ENCODE data around the gene NET1. TPM values are rescaled to one million over a fixed set of nuclear protein-coding genes. Genes with fewer than 3 reads are reported as not detected.

NET1 gene
- total RNA-seq, 4 donors from 2014 or later: 50.9 to 151 (median 112) TPM

- Histone ChIP-seq H3K36me3 (no peaks in the 10 kb centered on the region), H3K27me3 (no peaks in the 10 kb centered on the region), H3K4me1 (no peaks in the 10 kb centered on the region), H3K27ac (no peak overlapping the region), H3K9me3 (no peaks in the 10 kb centered on the region), H3K4me3 (replicated peaks in 1 of 3) (no peak overlapping the region)
- WGBS, 2 donors: 96 to 98% methylated on average over 1 of the region's 1 CpG
- no peak for DNase-seq
- intact Hi-C loops (cut with DNase I): no loop called here
- TF ChIP-seq POLR2A (IDR thresholded peaks at IDR 0.05) (no peak), CTCF (IDR thresholded peaks at IDR 0.05) (no peak)
These were observed 21.7 kb upstream of the NET1 start for GRCh38 chr10:5390607-5391205.

GRCh38 chr10:5391790-5392189 lies 20.6 kb upstream of the NET1 start:
- DNase-seq: no peak
- no peaks in the 10 kb centered on the region for H3K27me3 ChIP-seq
- no peaks in the 10 kb centered on the region for H3K9me3 ChIP-seq
- no peak overlapping the region for H3K27ac ChIP-seq
- H3K4me3 ChIP-seq (replicated peaks in 1 of 3): no peak overlapping the region
- no peaks in the 10 kb centered on the region for H3K36me3 ChIP-seq
- intact Hi-C loops (cut with DNase I): no loop called here
- peaks cover 0 to under 1% of the 10 kb centered on the region in 2 donors for H3K4me1 ChIP-seq
- TF ChIP-seq CTCF (IDR thresholded peaks at IDR 0.05) (no peak), POLR2A (IDR thresholded peaks at IDR 0.05) (no peak)
- WGBS, 2 donors: 86 to 89% methylated on average over 3 of the region's 3 CpGs

GRCh38 chr10:5393529-5393928 lies 18.8 kb upstream of the NET1 start:
- Histone ChIP-seq H3K27me3 (no peaks in the 10 kb centered on the region), H3K36me3 (no peaks in the 10 kb centered on the region), H3K4me3 (replicated peaks in 1 of 3) (no peak overlapping the region), H3K4me1 (peaks cover 0 to 3% of the 10 kb centered on the region in 2 donors), H3K9me3 (no peaks in the 10 kb centered on the region), H3K27ac (no peak overlapping the region)
- no peak for TF ChIP-seq POLR2A (IDR thresholded peaks at IDR 0.05)
- intact Hi-C loops (cut with DNase I): no loop called here
- WGBS, 2 donors: 87 to 93% methylated on average over 10 to 14 of the region's 14 CpGs
- no peak for DNase-seq

- H3K27me3 ChIP-seq: no peaks in the 10 kb centered on the region
- H3K4me1 ChIP-seq: peaks cover 0 to 3% of the 10 kb centered on the region in 2 donors
- intact Hi-C loops (cut with DNase I): no loop called here
- WGBS, 2 donors: 90 to 91% methylated on average over 14 to 18 of the region's 18 CpGs
- H3K27ac ChIP-seq: no peak overlapping the region
- DNase-seq: no peak
- no peaks in the 10 kb centered on the region for H3K36me3 ChIP-seq
- H3K9me3 ChIP-seq: no peaks in the 10 kb centered on the region
- H3K4me3 ChIP-seq (replicated peaks in 1 of 3): no peak overlapping the region
- no peak for TF ChIP-seq POLR2A (IDR thresholded peaks at IDR 0.05)
- TF ChIP-seq CTCF (IDR thresholded peaks at IDR 0.05): no peak
These were observed 17.2 kb upstream of the NET1 start for GRCh38 chr10:5395168-5395567.

- peak; percentile 70 to 79 for DNase-seq
- intact Hi-C loops (cut with DNase I): no loop called here
- TF ChIP-seq CTCF (IDR thresholded peaks at IDR 0.05) (no peak), POLR2A (IDR thresholded peaks at IDR 0.05) (no peak)
- H3K4me3 ChIP-seq (replicated peaks in 1 of 3): no peak overlapping the region
- WGBS, 2 donors: 66 to 73% methylated on average over 12 of the region's 12 CpGs
- no peaks in the 10 kb centered on the region for H3K36me3 ChIP-seq
- peaks cover 0 to 3% of the 10 kb centered on the region in 2 donors for H3K4me1 ChIP-seq
- no peak overlapping the region for H3K27ac ChIP-seq
- no peaks in the 10 kb centered on the region for H3K27me3 ChIP-seq
- H3K9me3 ChIP-seq: no peaks in the 10 kb centered on the region
These were observed 15.6 kb upstream of the NET1 start for GRCh38 chr10:5396556-5397300.

All from thyroid gland (tissue), 4 donors.